ENCODE data around the gene VOPP1.

Gene VOPP1

DNA sequence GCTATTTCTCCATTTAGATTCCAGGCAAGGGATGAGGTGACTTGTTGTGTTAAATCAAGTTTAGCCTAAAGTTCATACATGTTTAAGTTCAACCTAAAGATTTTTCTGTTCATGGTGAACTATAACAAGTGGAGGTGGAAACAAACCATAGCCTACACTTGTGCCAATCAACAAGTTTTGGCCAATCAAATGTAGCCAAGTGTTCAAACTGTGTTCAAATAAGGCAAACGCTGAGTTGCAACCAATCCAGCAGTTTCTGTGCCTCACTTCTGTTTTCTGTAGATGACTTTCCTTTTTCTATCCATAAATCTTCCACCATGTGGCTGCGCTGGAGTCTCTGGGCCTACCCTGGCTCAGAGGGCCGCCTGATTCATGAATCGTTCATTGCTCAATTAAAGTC lies 4.5 kb upstream of the VOPP1 start:
- no peak for DNase-seq (ENCODE audit: low read depth)

DNA sequence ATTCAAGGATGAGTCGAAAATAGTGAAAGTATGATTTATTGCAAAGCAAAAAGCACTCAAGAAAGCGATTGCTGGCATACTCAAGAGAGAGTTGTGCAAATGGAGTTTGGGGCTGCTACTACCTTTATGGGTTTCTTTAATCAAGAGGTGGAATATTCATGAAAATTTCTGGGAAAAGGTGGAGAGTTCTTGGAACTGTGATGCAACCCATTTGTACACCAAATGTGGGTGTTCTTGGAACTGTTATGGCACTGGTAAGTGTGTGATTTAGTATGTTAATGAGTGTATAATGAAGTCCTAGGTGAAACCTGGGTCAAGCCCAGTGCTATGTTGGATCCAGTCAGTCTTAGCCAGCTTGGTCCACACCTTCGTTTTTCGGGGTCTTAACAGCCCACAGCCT lies 3.4 kb upstream of the VOPP1 start:
- no peak for DNase-seq (ENCODE audit: low read depth)

GRCh38 chr7:55575098-55575497 lies 2.8 kb upstream of the VOPP1 start:
- no peak for DNase-seq (ENCODE audit: low read depth)

- no peak for DNase-seq (ENCODE audit: low read depth)
Observed at GRCh38 chr7:55574051-55574717, 1.9 kb upstream of the VOPP1 start.

DNA sequence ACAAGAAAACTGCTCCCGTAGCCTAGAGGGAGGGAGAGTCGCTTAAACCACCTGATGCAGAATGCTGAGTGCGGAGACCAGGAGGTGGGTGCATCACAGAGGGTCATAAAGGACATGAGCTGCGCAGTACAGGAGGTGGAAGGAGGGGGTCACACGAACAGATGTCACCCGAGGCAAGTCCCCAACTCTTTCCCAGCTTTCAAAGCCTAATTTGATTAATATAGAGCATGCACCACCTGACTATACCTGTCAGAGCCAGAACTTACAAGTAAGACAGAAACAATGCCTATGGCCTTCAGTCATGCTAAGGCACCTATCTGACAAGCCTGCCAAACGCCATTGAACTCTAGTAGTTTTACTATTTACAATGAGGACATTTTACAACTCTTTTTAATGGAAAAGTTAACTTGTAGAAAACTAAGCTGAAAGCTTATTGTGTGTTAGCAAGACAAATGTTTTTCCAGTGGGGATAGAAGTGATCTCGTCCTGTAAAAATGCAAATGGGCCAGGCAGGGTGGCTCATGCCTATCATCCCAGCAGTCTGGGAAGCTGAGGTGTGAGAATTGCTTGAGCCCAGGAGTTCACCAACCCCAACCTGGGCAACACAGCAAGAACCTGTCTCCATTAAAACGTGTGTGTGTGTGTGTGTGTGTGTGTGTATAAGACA lies 1.1 kb upstream of the VOPP1 start:
- no peak for DNase-seq (ENCODE audit: low read depth)

GRCh38 chr7:55571511-55572377 lies 558 bp downstream of the VOPP1 start:
- DNase-seq (ENCODE audit: low read depth), result peak; percentile 40

DNA sequence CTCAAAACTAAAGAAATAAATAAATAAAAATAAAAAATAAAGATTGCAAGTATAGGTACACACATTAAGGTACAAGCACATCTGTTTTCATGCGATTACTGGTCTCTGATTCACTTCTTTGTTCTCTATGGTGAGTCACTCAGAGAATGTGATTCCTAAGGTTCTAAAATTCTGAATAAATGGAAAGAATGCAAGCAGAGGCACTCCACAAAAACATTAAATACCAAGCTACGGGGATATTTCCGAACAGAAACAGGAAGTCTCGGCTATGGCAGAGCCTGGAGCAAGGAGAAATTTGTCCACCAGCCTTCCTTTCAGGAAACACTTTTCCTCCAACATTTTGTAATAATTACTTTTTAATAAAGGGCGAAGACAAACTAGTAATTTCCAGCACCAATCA lies 1.4 kb downstream of the VOPP1 start:
- DNase-seq (ENCODE audit: low read depth), result no peak

- no peak for DNase-seq (ENCODE audit: low read depth)
Observed at GRCh38 chr7:55570218-55570873, 2.0 kb downstream of the VOPP1 start.

GRCh38 chr7:55569797-55570196 lies 2.5 kb downstream of the VOPP1 start:
- peak; percentile 57 for DNase-seq (ENCODE audit: low read depth)

DNA sequence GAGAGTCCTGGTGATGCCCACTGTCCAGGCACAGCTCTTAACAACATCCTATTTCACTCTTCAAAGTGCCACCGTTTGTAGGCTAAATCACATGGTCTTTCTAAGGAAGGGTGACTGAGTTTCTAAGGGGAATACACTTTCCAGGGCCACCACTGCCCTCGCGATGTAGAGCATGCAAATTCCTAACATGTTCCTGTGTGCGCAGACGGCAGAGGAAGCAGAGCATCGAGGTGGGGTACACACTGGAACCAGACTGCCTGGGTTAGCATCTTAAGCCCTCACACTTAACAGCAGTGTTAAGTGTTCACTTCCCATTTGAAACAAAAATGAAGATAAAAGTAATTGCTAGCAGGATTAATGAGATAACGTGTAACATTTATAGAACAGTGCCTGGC lies 3.0 kb downstream of the VOPP1 start:
- DNase-seq (ENCODE audit: low read depth), result no peak

- DNase-seq (ENCODE audit: low read depth), result no peak
Observed at GRCh38 chr7:55568613-55569268, 3.6 kb downstream of the VOPP1 start.

- DNase-seq (ENCODE audit: low read depth), result no peak
Observed at GRCh38 chr7:55567571-55567970, 4.7 kb downstream of the VOPP1 start.

GRCh38 chr7:55565681-55566080 lies 6.6 kb downstream of the VOPP1 start:
- no peak for DNase-seq (ENCODE audit: low read depth)

DNA sequence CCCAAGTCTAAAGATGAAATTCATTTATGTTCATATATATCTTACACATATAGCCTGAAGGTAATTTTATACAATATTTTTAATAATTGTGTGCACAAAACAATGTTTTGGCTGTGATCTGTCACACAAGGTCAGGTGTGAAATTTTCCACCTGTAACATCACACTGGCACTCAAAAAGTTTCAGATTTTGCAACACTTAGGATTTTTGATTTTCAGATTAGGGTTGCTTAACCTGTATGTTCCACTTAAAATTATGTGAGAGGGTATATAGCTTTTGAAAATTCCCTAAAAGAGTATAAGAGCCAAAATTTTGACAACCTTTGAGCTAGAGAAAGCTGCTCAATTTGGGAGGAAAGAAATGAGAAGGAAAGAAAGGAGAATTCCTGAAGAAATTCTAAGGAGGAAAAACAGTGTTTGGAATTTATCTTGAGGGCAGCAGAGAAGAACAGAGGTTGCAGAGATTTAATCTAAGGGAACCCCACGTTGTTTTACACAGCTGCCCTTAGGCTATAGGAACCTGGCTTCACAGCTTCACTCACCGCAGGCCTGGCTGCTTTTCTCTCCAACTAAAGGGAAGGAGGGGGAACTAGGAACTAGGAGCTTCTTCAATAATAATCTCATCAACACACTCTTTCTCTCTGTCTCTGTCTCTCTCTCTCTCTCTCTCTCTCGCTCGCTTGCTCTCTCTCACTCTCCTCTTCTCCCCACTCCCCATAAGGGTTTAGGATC lies 8.5 kb downstream of the VOPP1 start:
- DNase-seq (ENCODE audit: low read depth), result no peak

DNA sequence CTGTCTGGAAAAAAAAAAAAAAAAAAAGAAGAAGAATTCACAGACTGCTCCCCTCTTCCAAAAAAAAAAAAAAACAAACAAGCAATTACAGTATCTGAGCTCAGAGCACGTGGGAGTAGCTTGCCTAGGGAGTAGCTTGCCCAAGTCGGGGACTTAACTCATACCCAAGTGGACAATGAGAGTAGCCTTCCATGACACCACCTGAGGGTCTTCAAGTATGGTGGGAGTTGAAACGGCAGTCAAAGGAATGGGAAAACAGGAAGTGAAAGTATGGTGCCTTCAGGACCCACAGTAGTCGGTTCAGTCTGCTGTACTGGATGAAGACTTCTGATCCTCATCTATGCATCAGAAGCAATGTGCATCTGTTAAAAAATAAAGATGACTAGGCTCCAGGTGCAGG lies 10.6 kb downstream of the VOPP1 start:
- DNase-seq (ENCODE audit: low read depth), result no peak

DNA sequence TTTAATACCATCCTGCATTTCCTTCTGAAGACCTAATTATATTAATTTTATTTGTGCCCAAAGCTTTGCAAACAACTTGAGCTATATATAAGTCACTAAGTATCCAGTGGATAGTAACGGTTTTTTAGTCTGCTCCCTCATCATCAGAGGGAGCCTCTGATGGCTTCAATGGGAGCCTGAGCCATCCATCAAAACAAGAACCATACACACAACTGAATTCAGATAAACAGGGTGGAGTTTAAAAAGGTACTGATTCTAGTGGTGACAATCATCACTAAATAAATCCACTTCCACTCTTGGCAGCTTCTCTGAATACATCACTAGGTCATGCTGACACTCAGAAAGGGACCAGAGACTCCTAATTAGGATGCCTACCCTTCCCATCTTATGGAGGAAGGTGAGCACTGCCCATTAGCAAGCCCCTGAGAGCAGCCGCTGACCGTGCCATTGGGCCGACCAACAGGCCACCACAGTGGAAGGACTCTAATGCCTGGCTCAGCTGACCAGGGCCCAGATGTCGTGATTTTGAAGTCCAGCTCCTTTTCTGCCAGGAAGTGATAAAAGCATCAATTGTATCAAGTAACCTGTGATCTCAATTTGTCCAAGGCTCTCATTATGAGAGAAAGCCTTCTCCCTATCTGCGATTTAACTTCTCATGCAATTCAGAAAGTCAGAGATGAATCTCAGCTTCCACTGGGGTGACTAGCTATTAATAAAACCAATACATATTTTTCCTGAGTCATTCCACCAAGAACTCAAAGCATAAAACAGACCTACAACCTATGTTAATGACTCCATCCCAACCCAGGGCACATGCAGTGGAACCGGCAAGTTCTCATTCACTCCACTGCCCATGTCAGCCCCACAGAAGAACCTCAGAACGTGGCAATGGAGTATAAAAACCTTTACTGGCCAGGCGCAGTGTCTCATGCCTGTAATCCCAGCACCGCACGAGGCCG lies 13.1 kb downstream of the VOPP1 start:
- no peak for DNase-seq (ENCODE audit: low read depth)

GRCh38 chr7:55557666-55558188 lies 14.6 kb downstream of the VOPP1 start:
- DNase-seq (ENCODE audit: low read depth), result no peak

DNA sequence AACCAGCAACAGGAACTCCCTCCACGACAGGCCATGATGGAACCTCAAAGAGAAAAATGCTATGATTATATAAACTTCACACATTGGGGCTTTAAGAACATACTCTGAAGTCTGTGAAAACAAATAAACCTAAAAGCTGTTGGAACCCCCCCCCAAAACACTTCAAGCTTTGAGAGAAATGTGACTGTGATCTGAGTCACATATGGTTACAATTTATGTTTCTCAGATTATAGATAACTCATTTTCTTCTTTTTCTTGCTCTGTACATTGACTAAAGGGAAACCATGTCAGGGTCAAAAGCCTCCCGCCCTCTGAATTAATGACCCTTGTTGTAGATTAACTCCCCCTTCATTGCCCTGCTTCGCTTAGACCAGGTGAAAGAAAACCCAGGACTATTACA lies 15.8 kb downstream of the VOPP1 start:
- DNase-seq (ENCODE audit: low read depth), result no peak

- no peak for DNase-seq (ENCODE audit: low read depth)
Observed at GRCh38 chr7:55556031-55556430, 16.3 kb downstream of the VOPP1 start.

- no peak for DNase-seq (ENCODE audit: low read depth)
Observed at GRCh38 chr7:55555160-55555559, 17.1 kb downstream of the VOPP1 start.

All from activated T-cell treated with anti-CD3 and anti-CD28 coated beads for 24 hours (primary cell).